KG1 (cell line): ENCODE data around the gene MST1.

ENCODE experiments used
- DNase-seq: peaks from one replicate; lab custom pipeline; 2025; lab: John Stamatoyannopoulos, UW

The MST1 gene

GRCh38 chr3:49717959-49718857 is 28.9 kb upstream of the MST1 start:
- no peak for DNase-seq

- DNase-seq: no peak
These were observed 28.1 kb upstream of the MST1 start for GRCh38 chr3:49717211-49717958.

GRCh38 chr3:49716691-49717210 is 27.5 kb upstream of the MST1 start:
- DNase-seq: no peak

GRCh38 chr3:49716169-49716568 is 26.9 kb upstream of the MST1 start:
- no peak for DNase-seq

- DNase-seq: no peak
These were observed 26.4 kb upstream of the MST1 start for GRCh38 chr3:49715611-49716121.

GRCh38 chr3:49714728-49715550 is 25.7 kb upstream of the MST1 start:
- no peak for DNase-seq

GRCh38 chr3:49713336-49714105 is 24.2 kb upstream of the MST1 start:
- no peak for DNase-seq

- no peak for DNase-seq
These were observed 23.5 kb upstream of the MST1 start for GRCh38 chr3:49712631-49713317.

- no peak for DNase-seq
These were observed 22.9 kb upstream of the MST1 start for GRCh38 chr3:49712166-49712565.

- DNase-seq: peak; percentile 42
These were observed 22.2 kb upstream of the MST1 start for GRCh38 chr3:49711489-49711888.

GRCh38 chr3:49709852-49710251 is 20.6 kb upstream of the MST1 start:
- no peak for DNase-seq

- DNase-seq: no peak
These were observed 17.8 kb upstream of the MST1 start for GRCh38 chr3:49707113-49707480.

- DNase-seq: no peak
These were observed 17.3 kb upstream of the MST1 start for GRCh38 chr3:49706456-49707112.

- no peak for DNase-seq
These were observed 16.2 kb upstream of the MST1 start for GRCh38 chr3:49705390-49705960.

- no peak for DNase-seq
These were observed 15.4 kb upstream of the MST1 start for GRCh38 chr3:49704629-49705028.

GRCh38 chr3:49703956-49704355 is 14.7 kb upstream of the MST1 start:
- no peak for DNase-seq

GRCh38 chr3:49703443-49703927 is 14.2 kb upstream of the MST1 start:
- DNase-seq: no peak

- no peak for DNase-seq
These were observed 13.4 kb upstream of the MST1 start for GRCh38 chr3:49702672-49703071.

GRCh38 chr3:49701388-49702077 is 12.3 kb upstream of the MST1 start:
- DNase-seq: no peak
